Stimulated activated CD8-positive, alpha-beta memory T cell treated with anti-CD3 and anti-CD28 coated beads, Interleukin-12 subunit alpha, Interleukin-12 subunit beta, amount 100 ng/mL, for 24 hours (primary cell): ENCODE results near the gene ANKRD11.
"Not testable (repeated sequence)": the region's sequence is repeated elsewhere in the genome, so short reads cannot be mapped to it uniquely, and the experiment has no call there.

Experiments
- DNase-seq: peaks from one replicate; pipeline ENCODE4 v3.0.0-alpha.2; 2020; ENCODE audit errors: extremely low read depth

Gene ANKRD11

GRCh38 chr16:89452241-89452640, 38.1 kb downstream of the ANKRD11 start:
- no peak for DNase-seq

- no peak for DNase-seq
Measured at GRCh38 chr16:89450537-89450936, 39.8 kb downstream of the ANKRD11 start.

- DNase-seq, result no peak
Measured at GRCh38 chr16:89449726-89450335, 40.5 kb downstream of the ANKRD11 start.

- DNase-seq, result no peak
Measured at GRCh38 chr16:89448656-89449055, 41.7 kb downstream of the ANKRD11 start.

GRCh38 chr16:89446975-89447293, 43.4 kb downstream of the ANKRD11 start:
- no peak for DNase-seq

GRCh38 chr16:89446136-89446974, 44.0 kb downstream of the ANKRD11 start:
- DNase-seq, result no peak

GRCh38 chr16:89445166-89445565, 45.2 kb downstream of the ANKRD11 start:
- no peak for DNase-seq

- no peak for DNase-seq
Measured at GRCh38 chr16:89444728-89445127, 45.6 kb downstream of the ANKRD11 start.

GRCh38 chr16:89444151-89444723, 46.1 kb downstream of the ANKRD11 start:
- no peak for DNase-seq

GRCh38 chr16:89443727-89444084, 46.7 kb downstream of the ANKRD11 start:
- DNase-seq, result no peak

- DNase-seq, result no peak
Measured at GRCh38 chr16:89442990-89443726, 47.2 kb downstream of the ANKRD11 start.

- DNase-seq, result no peak
Measured at GRCh38 chr16:89442588-89442987, 47.8 kb downstream of the ANKRD11 start.

GRCh38 chr16:89439659-89440058, 50.7 kb downstream of the ANKRD11 start:
- no peak for DNase-seq

GRCh38 chr16:89437991-89438390, 52.4 kb downstream of the ANKRD11 start:
- no peak for DNase-seq

GRCh38 chr16:89437251-89437987, 52.9 kb downstream of the ANKRD11 start:
- no peak for DNase-seq

- DNase-seq, result no peak
Measured at GRCh38 chr16:89436366-89436765, 54.0 kb downstream of the ANKRD11 start.

GRCh38 chr16:89435059-89435458, 55.3 kb downstream of the ANKRD11 start:
- not testable (repeated sequence) for DNase-seq

GRCh38 chr16:89434490-89434889, 55.9 kb downstream of the ANKRD11 start:
- no peak for DNase-seq

- DNase-seq, result not testable (repeated sequence)
Measured at GRCh38 chr16:89433363-89433984, 56.9 kb downstream of the ANKRD11 start.

- DNase-seq, result no peak
Measured at GRCh38 chr16:89431630-89432029, 58.7 kb downstream of the ANKRD11 start.

- DNase-seq, result no peak
Measured at GRCh38 chr16:89431158-89431584, 59.2 kb downstream of the ANKRD11 start.
